ENCODE results near the gene TDRD15. TPM values are rescaled to one million over a fixed set of nuclear protein-coding genes. Genes with fewer than 3 reads are reported as not detected.

Gene TDRD15
- total RNA-seq, 4 donors from 2014 or later, result 0.73 TPM; not detected in 3

DNA sequence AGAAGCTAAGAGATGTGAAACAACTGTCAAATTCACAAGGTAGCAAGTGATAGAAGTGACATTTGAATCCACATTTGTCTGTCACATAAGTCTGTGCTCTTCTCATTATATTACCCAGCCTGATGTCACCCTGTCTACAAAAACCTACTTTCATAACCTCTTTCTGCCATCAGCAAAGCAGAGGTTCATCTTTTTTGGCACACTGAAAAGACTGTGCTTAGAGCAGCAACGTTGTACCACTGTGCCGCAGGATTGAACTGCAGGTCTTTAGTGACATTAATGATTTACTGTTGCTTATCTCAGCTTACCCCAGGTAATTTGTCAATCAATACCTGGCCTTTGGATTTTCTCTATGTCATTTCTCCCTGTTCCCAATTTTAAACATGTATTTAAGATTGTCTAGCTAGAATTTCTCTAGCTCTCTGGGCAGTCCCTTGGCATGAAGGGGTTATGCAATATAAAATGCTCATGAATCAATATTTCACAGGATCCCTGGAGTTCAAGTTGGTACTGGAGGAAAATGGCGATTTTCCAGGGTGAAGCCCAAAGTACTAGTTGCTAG lies 31.4 kb upstream of the TDRD15 start:
- H3K27me3 ChIP-seq, result no peaks in the 10 kb centered on the region
- no peak overlapping the region for H3K27ac ChIP-seq
- H3K9me3 ChIP-seq, result no peaks in the 10 kb centered on the region
- ATAC-seq, result no peak
- TF ChIP-seq POLR2A (IDR thresholded peaks at IDR 0.05) (no peak), POLR2AphosphoS5 (IDR thresholded peaks at IDR 0.05) (no peak), EP300 (IDR thresholded peaks at IDR 0.05) (no peak)
- TF ChIP-seq, protein P1, sequence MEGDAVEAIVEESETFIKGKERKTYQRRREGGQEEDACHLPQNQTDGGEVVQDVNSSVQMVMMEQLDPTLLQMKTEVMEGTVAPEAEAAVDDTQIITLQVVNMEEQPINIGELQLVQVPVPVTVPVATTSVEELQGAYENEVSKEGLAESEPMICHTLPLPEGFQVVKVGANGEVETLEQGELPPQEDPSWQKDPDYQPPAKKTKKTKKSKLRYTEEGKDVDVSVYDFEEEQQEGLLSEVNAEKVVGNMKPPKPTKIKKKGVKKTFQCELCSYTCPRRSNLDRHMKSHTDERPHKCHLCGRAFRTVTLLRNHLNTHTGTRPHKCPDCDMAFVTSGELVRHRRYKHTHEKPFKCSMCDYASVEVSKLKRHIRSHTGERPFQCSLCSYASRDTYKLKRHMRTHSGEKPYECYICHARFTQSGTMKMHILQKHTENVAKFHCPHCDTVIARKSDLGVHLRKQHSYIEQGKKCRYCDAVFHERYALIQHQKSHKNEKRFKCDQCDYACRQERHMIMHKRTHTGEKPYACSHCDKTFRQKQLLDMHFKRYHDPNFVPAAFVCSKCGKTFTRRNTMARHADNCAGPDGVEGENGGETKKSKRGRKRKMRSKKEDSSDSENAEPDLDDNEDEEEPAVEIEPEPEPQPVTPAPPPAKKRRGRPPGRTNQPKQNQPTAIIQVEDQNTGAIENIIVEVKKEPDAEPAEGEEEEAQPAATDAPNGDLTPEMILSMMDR (IDR thresholded peaks at IDR 0.05), result no peak
- 54 to 59% methylated on average over 3 of the region's 3 CpGs for WGBS, 2 donors (ENCODE audit: low coverage in 1 of 2)
- no peaks in the 10 kb centered on the region for H3K4me1 ChIP-seq
- no peak overlapping the region for H3K4me3 ChIP-seq
- no peaks in the 10 kb centered on the region for H3K36me3 ChIP-seq

DNA sequence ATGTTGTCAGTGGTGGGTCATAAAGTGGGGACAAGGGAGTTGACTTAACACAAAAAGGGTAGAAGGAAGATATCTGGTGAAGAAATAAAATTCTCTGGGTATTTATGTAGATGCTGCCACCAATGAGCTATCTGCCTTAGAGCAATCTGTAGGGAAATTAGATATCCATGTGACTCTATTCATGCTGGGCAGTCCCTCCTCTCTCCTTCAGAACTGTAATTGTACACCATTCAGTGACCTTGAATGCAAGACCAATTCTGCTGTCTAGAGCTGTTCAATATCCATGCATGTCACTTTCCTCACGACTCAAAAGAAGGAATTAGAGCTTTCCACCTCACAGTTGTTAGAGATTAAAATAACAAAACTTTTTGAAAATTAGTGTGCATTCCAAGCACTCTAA lies 28.6 kb upstream of the TDRD15 start:
- Histone ChIP-seq H3K9me3 (no peaks in the 10 kb centered on the region), H3K4me1 (peaks cover 0 to 5% (median 4%) of the 10 kb centered on the region in 3 donors), H3K4me3 (no peak overlapping the region), H3K27me3 (no peaks in the 10 kb centered on the region), H3K27ac (no peak overlapping the region), H3K36me3 (no peaks in the 10 kb centered on the region)
- no peak for ATAC-seq
- TF ChIP-seq POLR2AphosphoS5 (IDR thresholded peaks at IDR 0.05) (no peak), EP300 (IDR thresholded peaks at IDR 0.05) (no peak), POLR2A (IDR thresholded peaks at IDR 0.05) (no peak)
- TF ChIP-seq, protein P1 (IDR thresholded peaks at IDR 0.05), result no peak
- WGBS, 2 donors (ENCODE audit: low coverage in 1 of 2), result 14 to 29% methylated on average over 1 of the region's 1 CpG

GRCh38 chr2:21095714-21096113 lies 28.1 kb upstream of the TDRD15 start:
- H3K27me3 ChIP-seq, result no peaks in the 10 kb centered on the region
- no peak overlapping the region for H3K27ac ChIP-seq
- H3K36me3 ChIP-seq, result no peaks in the 10 kb centered on the region
- H3K4me3 ChIP-seq, result no peak overlapping the region
- H3K4me1 ChIP-seq, result peaks cover 0 to 5% (median 4%) of the 10 kb centered on the region in 3 donors
- ATAC-seq, result no peak
- H3K9me3 ChIP-seq, result no peaks in the 10 kb centered on the region
- TF ChIP-seq EP300 (IDR thresholded peaks at IDR 0.05), result no peak
- no peak for TF ChIP-seq POLR2AphosphoS5 (IDR thresholded peaks at IDR 0.05)
- TF ChIP-seq POLR2A (IDR thresholded peaks at IDR 0.05), result no peak
- TF ChIP-seq, protein P1 (IDR thresholded peaks at IDR 0.05), result no peak
- WGBS, 2 donors (ENCODE audit: low coverage in 1 of 2), result 46 to 74% methylated on average over 1 to 3 of the region's 3 CpGs

GRCh38 chr2:21096458-21096857 lies 27.3 kb upstream of the TDRD15 start:
- WGBS, 2 donors (ENCODE audit: low coverage in 1 of 2), result 75 to 100% methylated on average over 1 of the region's 1 CpG

GRCh38 chr2:21097331-21097730 lies 26.4 kb upstream of the TDRD15 start:
- WGBS, 2 donors (ENCODE audit: low coverage in 1 of 2), result 52 to 67% methylated on average over 3 to 6 of the region's 6 CpGs
- H3K36me3 ChIP-seq, result no peaks in the 10 kb centered on the region

More at GRCh38 chr2:21096458-21096857, 27.3 kb upstream of the TDRD15 start:
- H3K4me3 ChIP-seq, result no peak overlapping the region
- no peaks in the 10 kb centered on the region for H3K27me3 ChIP-seq
- no peak for ATAC-seq
- no peaks in the 10 kb centered on the region for H3K9me3 ChIP-seq
- H3K4me1 ChIP-seq, result peaks cover 0 to 5% (median 4%) of the 10 kb centered on the region in 3 donors
- H3K36me3 ChIP-seq, result no peaks in the 10 kb centered on the region
- no peak overlapping the region for H3K27ac ChIP-seq
- TF ChIP-seq POLR2A (IDR thresholded peaks at IDR 0.05) (no peak), POLR2AphosphoS5 (IDR thresholded peaks at IDR 0.05) (no peak), EP300 (IDR thresholded peaks at IDR 0.05) (no peak)
- TF ChIP-seq, protein P1 (IDR thresholded peaks at IDR 0.05), result no peak

More at GRCh38 chr2:21097331-21097730, 26.4 kb upstream of the TDRD15 start:
- H3K4me1 ChIP-seq, result peaks cover 0 to 5% (median 4%) of the 10 kb centered on the region in 3 donors
- no peak overlapping the region for H3K27ac ChIP-seq
- H3K4me3 ChIP-seq, result no peak overlapping the region
- TF ChIP-seq EP300 (IDR thresholded peaks at IDR 0.05), result no peak
- TF ChIP-seq POLR2A (IDR thresholded peaks at IDR 0.05), result no peak
- TF ChIP-seq, protein P1 (IDR thresholded peaks at IDR 0.05), result no peak
- no peak for TF ChIP-seq POLR2AphosphoS5 (IDR thresholded peaks at IDR 0.05)
- no peaks in the 10 kb centered on the region for H3K9me3 ChIP-seq
- H3K27me3 ChIP-seq, result no peaks in the 10 kb centered on the region
- ATAC-seq, result no peak
